Spleen (tissue), 11 donors: ENCODE data around the gene LRP1. TPM values are rescaled to one million over a fixed set of nuclear protein-coding genes. Genes with fewer than 3 reads are reported as not detected.

Source experiments
- DNase-seq: peaks from one replicate; pipeline ENCODE4 v3.0.0-alpha.2; 2020
- H3K27ac ChIP-seq, 8 donors: fragments of 200-600 bp; sonication (generic) in 7 of 8; 1 replicate in 4 of 8; 2 replicates in 4 of 8; pipeline versions ENCODE4 v1.5.0 to v1.8.0; 2016 to 2021; ENCODE audit warnings: inconsistent platforms in 4 of 8, mild to moderate bottlenecking in 4 of 8, moderate library complexity in 1 of 8
- H3K27me3 ChIP-seq, 7 donors: fragments of 200-600 bp; sonication (generic) in 6 of 7; replicated peaks in 1 of 7; 1 replicate in 4 of 7; 2 replicates in 3 of 7; pipeline versions ENCODE4 v1.5.0 to v1.8.0; 2016 to 2021; ENCODE audit warnings: inconsistent platforms in 3 of 7, mild to moderate bottlenecking in 1 of 7
- H3K36me3 ChIP-seq, 6 donors: fragments of 200-600 bp; sonication (generic) in 5 of 6; 1 replicate in 4 of 6; 2 replicates in 2 of 6; pipeline versions ENCODE4 v1.5.0 to v1.8.0; 2016 to 2021; ENCODE audit warnings: inconsistent platforms in 2 of 6
- H3K4me1 ChIP-seq, 6 donors: fragments of 200-600 bp; sonication (generic) in 5 of 6; 1 replicate in 3 of 6; 2 replicates in 3 of 6; pipeline versions ENCODE4 v1.5.0 to v1.8.0; 2016 to 2021; ENCODE audit warnings: inconsistent platforms in 3 of 6
- H3K4me3 ChIP-seq, 8 donors: fragments of 200-600 bp; sonication (generic) in 7 of 8; 1 replicate in 4 of 8; 2 replicates in 4 of 8; pipeline versions ENCODE4 v1.5.0 to v1.8.0; 2016 to 2021; ENCODE audit warnings: inconsistent platforms in 4 of 8, mild to moderate bottlenecking in 4 of 8, moderate library complexity in 2 of 8
- H3K9me3 ChIP-seq, 8 donors: fragments of 200-600 bp; sonication (generic) in 7 of 8; 1 replicate in 4 of 8; 2 replicates in 4 of 8; pipeline versions ENCODE4 v1.5.0 to v1.8.0; 2016 to 2021; ENCODE audit warnings: inconsistent platforms in 4 of 8
- POLR2A ChIP-seq, 3 donors: fragments of 450-650 bp; IDR thresholded peaks; one replicate each; pipeline ENCODE4 v1.5.1; 2017; ENCODE audit warnings: antibody characterized with exemption in 3 of 3, mild to moderate bottlenecking in 1 of 3
- POLR2AphosphoS5 ChIP-seq, 3 donors: sonication (generic); formaldehyde crosslinking; IDR thresholded peaks; one replicate each; pipeline ENCODE4 v1.5.1; 2017; ENCODE audit warnings: antibody characterized with exemption in 3 of 3
- WGBS, 5 donors: extraction: QIAGEN DNeasy Blood & Tissue Kit in 3 of 5; methylation state at CpG; one replicate each; pipeline versions ENCODE4 v1.1.5 to v1.1.7; 2013 to 2018; 5-methylcytosine and 5-hydroxymethylcytosine counted together
- intact Hi-C: fragments of 100-400 bp; cut with DNase I; formaldehyde crosslinking; loops from one replicate; pipeline ENCODE4 v1.15.0; 2023; ENCODE audit warnings: low total_unique reads
- polyA plus RNA-seq, 3 donors: library from polyadenylated mRNA; stranded (reverse); fragments of 200-250 nt; gene quantifications; one replicate each; pipeline ENCODE4 v1.2.1, GENCODE V29; 2013
- total RNA-seq, 7 donors: library from RNA; depleted of rRNA in 3 of 7; stranded (reverse); fragments of >200 nt in 3 of 7; fragmentation: NEBNext Ultra II Directional in 4 of 7; extraction: Animal tissue kit (Norgen Biotek cat#: 25700) in 4 of 7; gene quantifications; one replicate each; pipeline versions ENCODE4 v1.1.0 to v1.2.1, GENCODE V29; 2016 to 2021
- TF ChIP-seq, protein P1 (sequence below), 11 experiments: fragments of 200-600 bp in 7 of 11; fragments of 450-650 bp in 4 of 11; sonication (generic) in 4 of 11; IDR thresholded peaks in 8 of 11; conservative IDR thresholded peaks in 3 of 11; 1 replicate in 7 of 11; 2 replicates in 4 of 11; pipeline versions ENCODE4 v1.4.0 to v1.8.0; 2016 to 2021; ENCODE audit warnings: antibody characterized with exemption in 11 of 11, inconsistent platforms in 4 of 11, mild to moderate bottlenecking in 1 of 11
- donor health status: healthy with polysubstance abuse.
- donor health status: DM: no; HTN: no; CAD: no; lungs with moderate emphysema.
- donor health status: DM: no; HTN: no; CAD: no.
- donor health status: Bipolar disorder and iron deficiency.
- donor health status: healthy.
- donor health status: DM: no; HTN: no; CAD: no.
- donor health status: DM: yes; HTN: yes; CAD: no.

The LRP1 gene
- total and polyA plus RNA-seq, 10 donors = 8.9 to 216 (median 159) TPM

DNA sequence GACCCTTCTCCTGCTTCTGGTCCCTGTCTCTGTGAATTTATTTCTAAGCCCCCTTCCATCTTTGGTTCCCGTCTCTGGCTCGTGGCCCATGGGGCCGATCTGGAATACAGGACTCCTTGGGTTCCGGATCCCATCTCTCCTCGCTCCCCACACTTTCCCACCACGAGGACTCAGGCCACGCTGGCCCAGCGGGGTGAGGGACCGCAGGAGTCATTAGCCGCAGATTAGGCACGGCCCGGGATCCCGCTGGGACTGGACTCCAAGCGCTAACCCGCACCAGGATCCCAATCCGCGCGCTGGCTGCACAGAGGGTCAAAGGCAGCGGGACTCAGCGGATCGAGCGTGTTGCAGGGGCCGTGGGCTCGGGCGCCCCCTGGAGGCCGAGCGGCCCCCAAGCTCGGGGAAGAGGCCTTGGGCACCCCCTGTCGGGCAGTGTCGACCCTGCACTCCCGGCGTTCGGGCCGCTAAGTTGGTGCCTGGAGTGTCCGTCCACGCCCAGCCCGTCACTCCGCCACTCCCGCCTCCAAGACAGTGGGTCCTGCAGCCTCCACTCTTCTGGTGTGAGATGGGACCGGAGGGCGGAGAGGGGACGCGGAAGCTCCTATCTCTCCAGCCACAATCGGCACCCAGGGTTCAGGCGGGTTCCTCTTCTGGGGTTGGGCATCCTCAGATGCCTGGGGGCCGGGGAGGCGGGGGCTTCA lies 110.7 kb downstream of the LRP1 start:
- intact Hi-C loops = loop anchor here (2.0 kb wide), 1 partner anchor 22 kb away; the partner anchor contains the start of gene NXPH4
- WGBS, 5 donors = 1 to 12% (median 2%) methylated on average over 10 to 47 of the region's 47 CpGs
- TF ChIP-seq POLR2A (IDR thresholded peaks at IDR 0.05) = no peak
- TF ChIP-seq, protein P1, sequence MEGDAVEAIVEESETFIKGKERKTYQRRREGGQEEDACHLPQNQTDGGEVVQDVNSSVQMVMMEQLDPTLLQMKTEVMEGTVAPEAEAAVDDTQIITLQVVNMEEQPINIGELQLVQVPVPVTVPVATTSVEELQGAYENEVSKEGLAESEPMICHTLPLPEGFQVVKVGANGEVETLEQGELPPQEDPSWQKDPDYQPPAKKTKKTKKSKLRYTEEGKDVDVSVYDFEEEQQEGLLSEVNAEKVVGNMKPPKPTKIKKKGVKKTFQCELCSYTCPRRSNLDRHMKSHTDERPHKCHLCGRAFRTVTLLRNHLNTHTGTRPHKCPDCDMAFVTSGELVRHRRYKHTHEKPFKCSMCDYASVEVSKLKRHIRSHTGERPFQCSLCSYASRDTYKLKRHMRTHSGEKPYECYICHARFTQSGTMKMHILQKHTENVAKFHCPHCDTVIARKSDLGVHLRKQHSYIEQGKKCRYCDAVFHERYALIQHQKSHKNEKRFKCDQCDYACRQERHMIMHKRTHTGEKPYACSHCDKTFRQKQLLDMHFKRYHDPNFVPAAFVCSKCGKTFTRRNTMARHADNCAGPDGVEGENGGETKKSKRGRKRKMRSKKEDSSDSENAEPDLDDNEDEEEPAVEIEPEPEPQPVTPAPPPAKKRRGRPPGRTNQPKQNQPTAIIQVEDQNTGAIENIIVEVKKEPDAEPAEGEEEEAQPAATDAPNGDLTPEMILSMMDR (IDR thresholded peaks at IDR 0.05 in 8 of 11, conservative IDR thresholded peaks at IDR 0.05 in 3 of 11) = peak; percentile 100
- peak; percentile 51 to 82 (median 67) for TF ChIP-seq POLR2AphosphoS5 (IDR thresholded peaks at IDR 0.05)
- no peaks in the 10 kb centered on the region for H3K9me3 ChIP-seq
- H3K36me3 ChIP-seq = peaks cover 0 to 17% (median 4%) of the 10 kb centered on the region in 6 donors
- peak; percentile 97 for DNase-seq
- H3K27me3 ChIP-seq = peaks cover 0 to 90% (median 79%) of the 10 kb centered on the region in 7 donors
- H3K27ac ChIP-seq = peak overlapping the region in 4 of 8 donors; percentile 18 to 68 (median 32)
- H3K4me3 ChIP-seq = peak overlapping the region; percentile 16 to 77 (median 51)
- H3K4me1 ChIP-seq = peaks cover 69 to 100% (median 95%) of the 10 kb centered on the region in 6 donors

DNA sequence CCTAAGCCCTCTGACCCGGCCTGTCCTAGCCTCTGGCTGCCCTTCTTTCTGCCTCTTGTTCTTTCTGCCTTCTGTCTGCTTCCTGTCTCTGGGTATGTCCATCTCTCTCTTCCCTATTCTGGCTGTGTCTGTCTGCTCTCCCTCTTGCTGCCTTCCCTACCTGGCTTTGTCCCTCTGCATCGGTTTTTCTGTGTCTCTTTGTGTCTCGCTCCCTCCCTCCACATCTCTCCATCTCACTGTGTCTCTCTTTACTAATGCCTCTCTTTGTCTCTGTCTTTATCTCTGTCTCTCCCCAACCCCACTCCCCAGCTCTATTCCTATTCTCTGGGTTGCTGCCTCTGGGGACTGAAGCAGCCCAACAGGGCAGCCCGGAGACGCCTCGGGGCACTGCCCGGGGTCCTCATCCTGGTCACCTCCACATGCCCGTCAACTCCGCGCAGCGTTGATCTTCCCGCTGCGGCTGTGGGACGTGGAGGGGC lies 111.3 kb downstream of the LRP1 start:
- peaks cover 0 to 96% (median 82%) of the 10 kb centered on the region in 7 donors for H3K27me3 ChIP-seq
- H3K36me3 ChIP-seq = peaks cover 0 to 11% (median 0%) of the 10 kb centered on the region in 6 donors
- TF ChIP-seq POLR2AphosphoS5 (IDR thresholded peaks at IDR 0.05) (no peak), POLR2A (IDR thresholded peaks at IDR 0.05) (no peak)
- TF ChIP-seq, protein P1 (IDR thresholded peaks at IDR 0.05 in 8 of 11, conservative IDR thresholded peaks at IDR 0.05 in 3 of 11) = no peak
- H3K4me1 ChIP-seq = peaks cover 64 to 96% (median 92%) of the 10 kb centered on the region in 6 donors
- intact Hi-C loops = loop anchor here (2.0 kb wide), 1 partner anchor 23 kb away; the partner anchor contains the start of gene NXPH4
- no peak for DNase-seq
- peak overlapping the region in 5 of 8 donors; percentile 18 to 68 (median 41) for H3K27ac ChIP-seq
- H3K4me3 ChIP-seq = peak overlapping the region; percentile 43 to 77 (median 51)
- H3K9me3 ChIP-seq = no peaks in the 10 kb centered on the region
- 1 to 5% (median 3%) methylated on average over 14 of the region's 14 CpGs for WGBS, 5 donors

DNA sequence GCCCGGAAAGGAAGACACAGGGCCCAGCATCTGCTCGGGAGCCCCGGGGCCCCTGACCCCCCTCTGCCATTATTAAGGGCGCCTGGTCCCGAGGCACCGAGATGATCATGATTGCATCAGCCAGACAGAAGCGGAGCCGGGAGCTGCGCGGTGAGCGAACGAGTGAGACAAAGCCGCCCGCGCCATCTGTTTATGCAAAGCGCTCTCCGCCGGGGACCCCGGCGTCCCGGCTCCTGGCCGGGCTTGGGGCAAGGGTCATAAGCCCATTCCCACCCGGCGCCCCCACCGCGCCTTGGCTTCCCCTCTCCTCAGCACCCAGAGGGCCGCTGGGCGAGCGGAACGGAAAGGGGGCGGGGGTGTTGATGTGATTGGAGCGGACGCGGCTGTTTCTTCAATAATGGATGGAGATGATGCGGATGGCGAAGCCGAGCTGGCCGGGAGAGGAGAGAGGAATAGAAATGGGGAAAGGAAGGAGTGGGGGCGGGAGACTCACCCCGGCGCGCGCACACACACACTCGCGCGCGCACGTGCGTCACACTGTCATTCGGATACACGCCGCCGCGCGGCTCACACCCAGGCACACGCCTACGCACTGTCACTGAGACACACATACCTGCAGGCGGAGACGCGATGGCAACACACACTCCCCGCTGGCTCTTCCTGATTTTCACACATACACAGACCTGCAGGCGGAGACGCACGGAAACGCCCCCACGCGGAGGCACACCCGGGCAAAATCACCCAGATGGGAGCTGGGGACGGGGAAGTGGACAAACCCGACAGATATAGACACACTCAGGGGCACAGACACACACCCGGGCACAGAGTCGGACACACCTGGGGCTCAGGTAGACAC lies 112.0 kb downstream of the LRP1 start:
- peak; percentile 89 for DNase-seq
- intact Hi-C loops = no loop called here
- Histone ChIP-seq H3K36me3 (peaks cover 0 to 4% (median 0%) of the 10 kb centered on the region in 6 donors), H3K9me3 (no peaks in the 10 kb centered on the region), H3K4me1 (peaks cover 59 to 89% (median 85%) of the 10 kb centered on the region in 6 donors), H3K4me3 (peak overlapping the region; percentile 43 to 77 (median 51)), H3K27ac (peak overlapping the region in 5 of 8 donors; percentile 18 to 68 (median 41)), H3K27me3 (peaks cover 0 to 100% (median 82%) of the 10 kb centered on the region in 7 donors)
- TF ChIP-seq, protein P1 (IDR thresholded peaks at IDR 0.05 in 8 of 11, conservative IDR thresholded peaks at IDR 0.05 in 3 of 11) = peak in 2 of 11 experiments; percentile 8 to 30
- no peak for TF ChIP-seq POLR2A (IDR thresholded peaks at IDR 0.05)
- peak; percentile 55 to 62 (median 61) for TF ChIP-seq POLR2AphosphoS5 (IDR thresholded peaks at IDR 0.05)
- WGBS, 5 donors = 0 to 1% (median 1%) methylated on average over 62 to 72 of the region's 72 CpGs
